ENCODE measurements around the gene DRC1. TPM values are rescaled to one million over a fixed set of nuclear protein-coding genes. Genes with fewer than 3 reads are reported as not detected.

Gene DRC1
- total and polyA plus RNA-seq, 2 of the 13 experiments (the other 11 are each of a cell fraction or from before 2014, with no cell fraction given): 0.07 TPM; not detected in 1

GRCh38 chr2:26457695-26458364 is 56.1 kb downstream of the DRC1 start (continued):
- TF ChIP-seq ZBTB14 (CRISPR knock-in tag; IDR thresholded peaks at IDR 0.05) (no peak), ZNF547 (CRISPR knock-in tag; IDR thresholded peaks at IDR 0.05) (0 out of 2 replicates have a peak, but pooled peaks have one; percentile 71), FIP1L1 (IDR thresholded peaks at IDR 0.05; ENCODE audit: borderline replicate concordance, insufficient read depth, low read depth, low read length) (no peak), CSRNP1 (CRISPR knock-in tag; IDR thresholded peaks at IDR 0.05) (no peak), KDM6A (CRISPR knock-in tag; IDR thresholded peaks at IDR 0.05; ENCODE audit: low read depth) (no peak), ZNF800 (CRISPR knock-in tag; IDR thresholded peaks at IDR 0.05) (no peak), DZIP1 (CRISPR knock-in tag; IDR thresholded peaks at IDR 0.05) (peak; percentile 83; the same call in 1 of the 2 replicates), RAD21 (CRISPR knock-in tag; IDR thresholded peaks at IDR 0.05) (no peak; the same call in 1 of the 2 replicates), IRF9 (CRISPR knock-in tag; IDR thresholded peaks at IDR 0.05; ENCODE audit: borderline replicate concordance) (peak; percentile 7; the same call in 1 of the 2 replicates), ZXDC (CRISPR knock-in tag; IDR thresholded peaks at IDR 0.05) (no peak), HBP1 (CRISPR knock-in tag; IDR thresholded peaks at IDR 0.05; ENCODE audit: low read depth) (no peak), CREB1 (IDR thresholded peaks at IDR 0.05) (no peak), CREB1 (CRISPR knock-in tag; IDR thresholded peaks at IDR 0.05) (no peak)
